ENCODE data around the gene CLCN5.

Gene CLCN5

DNA sequence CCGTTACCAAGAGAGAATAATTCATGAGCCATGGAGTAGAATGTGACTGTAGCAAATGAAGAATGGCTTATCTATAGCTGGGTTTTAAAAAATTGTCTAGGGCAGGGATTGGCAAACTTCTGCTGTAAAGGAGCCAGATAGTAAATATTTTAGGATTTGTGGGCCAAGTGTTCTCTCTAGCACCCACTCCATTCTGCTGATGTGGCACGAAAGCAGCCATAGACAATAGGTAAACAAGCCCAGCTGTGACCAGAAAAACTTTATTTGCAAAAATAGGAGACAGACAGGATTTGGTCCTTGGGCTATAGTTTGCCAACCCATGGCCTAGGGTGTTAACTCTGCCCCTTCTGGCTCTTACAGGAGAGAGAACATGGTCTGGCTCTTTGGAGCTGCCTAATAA lies 151.2 kb downstream of the CLCN5 start:
- in situ Hi-C loops (cut with MboI; ENCODE audit: low sequenced_read_pairs), result no loop called here

DNA sequence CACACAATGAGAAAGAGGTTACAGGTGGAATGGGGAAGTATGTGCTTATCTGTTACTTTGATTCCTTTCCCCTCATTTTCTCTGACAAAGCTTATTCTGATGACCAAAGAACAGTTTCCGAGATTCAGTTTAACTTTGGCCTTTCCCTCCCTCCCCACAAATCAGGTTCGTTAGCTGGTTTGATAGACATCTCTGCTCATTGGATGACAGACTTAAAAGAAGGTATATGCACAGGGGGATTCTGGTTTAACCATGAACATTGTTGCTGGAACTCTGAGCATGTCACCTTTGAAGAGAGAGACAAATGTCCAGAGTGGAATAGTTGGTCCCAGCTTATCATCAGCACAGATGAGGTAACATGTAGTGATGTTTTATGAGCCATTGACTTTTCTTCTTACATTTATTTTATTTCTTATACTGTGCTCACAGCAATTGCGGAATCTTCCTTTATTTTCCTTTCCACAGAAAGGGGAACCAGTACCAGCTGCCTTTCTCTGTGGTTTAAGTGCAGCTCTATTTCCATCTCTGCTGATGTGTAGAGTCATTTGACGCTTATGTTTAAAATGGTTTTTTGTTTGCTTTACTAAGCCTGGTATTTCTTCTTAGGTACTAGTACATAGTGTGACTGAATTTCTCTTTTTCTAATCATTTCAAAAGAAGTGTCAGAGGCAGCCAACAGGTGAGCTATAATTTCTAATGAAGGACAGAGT lies 153.4 kb downstream of the CLCN5 start:
- in situ Hi-C loops (cut with MboI; ENCODE audit: low sequenced_read_pairs), result loop anchor here (25.0 kb wide), 2 partner anchors 163 to 512 kb away; partner anchors contain the start of gene CLCN5

DNA sequence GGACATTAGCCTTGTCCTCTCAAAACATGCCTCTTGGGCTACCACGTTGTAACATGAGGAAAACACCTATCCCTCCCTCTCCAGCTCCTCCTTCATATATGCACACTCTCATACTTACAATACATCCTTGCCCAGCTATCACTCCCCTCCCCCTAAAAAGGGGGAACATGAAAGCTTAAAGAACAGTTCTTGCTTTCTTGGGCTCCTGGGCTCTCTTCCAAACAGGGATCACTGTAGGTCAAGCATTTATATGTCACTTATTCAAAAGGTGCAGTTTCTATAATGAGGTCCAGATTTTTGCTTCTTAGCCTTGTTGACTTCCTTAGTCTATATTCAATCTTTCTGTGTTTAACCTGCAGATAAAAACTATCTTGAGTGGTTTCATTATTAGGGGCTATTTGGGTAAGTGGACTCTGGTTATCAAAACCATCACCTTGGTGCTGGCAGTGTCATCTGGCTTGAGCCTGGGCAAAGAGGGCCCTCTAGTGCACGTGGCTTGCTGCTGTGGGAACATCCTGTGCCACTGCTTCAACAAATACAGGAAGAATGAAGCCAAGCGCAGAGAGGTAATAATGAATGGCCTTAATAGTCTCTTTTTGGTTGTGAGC lies 159.0 kb downstream of the CLCN5 start:
- in situ Hi-C loops (cut with MboI; ENCODE audit: low sequenced_read_pairs), result loop anchor here (25.0 kb wide), 2 partner anchors 169 to 506 kb away; partner anchors contain the start of gene CLCN5

GRCh38 chrX:50082741-50083140 lies 160.3 kb downstream of the CLCN5 start:
- in situ Hi-C loops (cut with MboI; ENCODE audit: low sequenced_read_pairs), result loop anchor here (25.0 kb wide), 2 partner anchors 170 to 505 kb away; partner anchors contain the start of gene CLCN5

GRCh38 chrX:50088645-50089044 lies 166.2 kb downstream of the CLCN5 start:
- in situ Hi-C loops (cut with MboI; ENCODE audit: low sequenced_read_pairs), result loop anchor here (25.0 kb wide), 2 partner anchors 176 to 499 kb away; partner anchors contain the start of gene CLCN5

GRCh38 chrX:50093625-50094024 lies 171.2 kb downstream of the CLCN5 start:
- in situ Hi-C loops (cut with MboI; ENCODE audit: low sequenced_read_pairs), result loop anchor here (25.0 kb wide), 2 partner anchors 181 to 494 kb away; partner anchors contain the start of gene CLCN5

- in situ Hi-C loops (cut with MboI; ENCODE audit: low sequenced_read_pairs), result loop anchor here (25.0 kb wide), 2 partner anchors 185 to 490 kb away; partner anchors contain the start of gene CLCN5
Observed at GRCh38 chrX:50097071-50097470, 174.7 kb downstream of the CLCN5 start.

GRCh38 chrX:50098241-50098640 lies 175.8 kb downstream of the CLCN5 start:
- in situ Hi-C loops (cut with MboI; ENCODE audit: low sequenced_read_pairs), result loop anchor here (25.0 kb wide), 2 partner anchors 186 to 489 kb away; partner anchors contain the start of gene CLCN5

GRCh38 chrX:50098749-50099148 lies 176.4 kb downstream of the CLCN5 start:
- in situ Hi-C loops (cut with MboI; ENCODE audit: low sequenced_read_pairs), result loop anchor here (25.0 kb wide), 2 partner anchors 186 to 489 kb away; partner anchors contain the start of gene CLCN5

GRCh38 chrX:50099331-50099730 lies 176.9 kb downstream of the CLCN5 start:
- in situ Hi-C loops (cut with MboI; ENCODE audit: low sequenced_read_pairs), result loop anchor here (25.0 kb wide), 2 partner anchors 187 to 488 kb away; partner anchors contain the start of gene CLCN5

DNA sequence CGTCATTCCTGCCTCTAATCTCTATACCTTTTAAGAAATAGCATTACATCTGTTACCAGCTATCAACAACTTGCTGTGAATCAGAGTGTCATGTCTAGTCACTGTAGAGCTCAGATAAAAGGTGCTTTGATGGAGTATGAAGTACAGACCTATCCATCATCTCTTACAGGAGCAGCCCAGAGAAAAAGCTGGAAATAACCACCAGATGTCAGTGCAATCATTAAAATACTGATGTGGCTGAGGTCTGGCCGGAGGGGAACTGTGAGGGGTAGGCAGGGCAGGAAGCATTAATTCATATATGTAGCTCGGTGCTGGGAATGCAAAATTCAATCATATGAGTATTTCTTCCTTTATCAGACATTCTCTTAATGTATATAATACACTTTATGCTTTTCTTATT lies 177.8 kb downstream of the CLCN5 start:
- in situ Hi-C loops (cut with MboI; ENCODE audit: low sequenced_read_pairs), result loop anchor here (25.0 kb wide), 1 partner anchor 337 kb away; no protein-coding TSS in a partner anchor

DNA sequence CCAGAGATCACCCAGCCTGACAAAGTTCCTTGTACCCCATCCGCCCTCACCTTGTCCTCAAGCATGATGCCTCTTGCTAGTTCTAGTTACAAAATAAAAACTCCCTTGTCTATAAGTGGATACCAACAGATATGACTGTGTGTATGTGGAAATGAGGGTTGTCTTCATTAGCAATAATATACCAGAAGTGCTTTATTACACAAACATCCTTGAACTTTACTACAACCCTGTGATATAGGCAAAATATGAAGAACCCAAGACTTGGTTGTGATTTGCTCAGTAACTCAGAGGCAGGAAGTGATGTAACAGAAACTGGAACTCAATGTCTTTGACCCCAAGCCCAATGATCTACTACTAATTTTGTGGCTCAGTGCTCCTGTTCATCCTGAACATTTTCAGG lies 180.8 kb downstream of the CLCN5 start:
- in situ Hi-C loops (cut with MboI; ENCODE audit: low sequenced_read_pairs), result loop anchor here (25.0 kb wide), 1 partner anchor 334 kb away; no protein-coding TSS in a partner anchor

- in situ Hi-C loops (cut with MboI; ENCODE audit: low sequenced_read_pairs), result loop anchor here (25.0 kb wide), 1 partner anchor 333 kb away; no protein-coding TSS in a partner anchor
Observed at GRCh38 chrX:50103866-50104566, 181.6 kb downstream of the CLCN5 start.

DNA sequence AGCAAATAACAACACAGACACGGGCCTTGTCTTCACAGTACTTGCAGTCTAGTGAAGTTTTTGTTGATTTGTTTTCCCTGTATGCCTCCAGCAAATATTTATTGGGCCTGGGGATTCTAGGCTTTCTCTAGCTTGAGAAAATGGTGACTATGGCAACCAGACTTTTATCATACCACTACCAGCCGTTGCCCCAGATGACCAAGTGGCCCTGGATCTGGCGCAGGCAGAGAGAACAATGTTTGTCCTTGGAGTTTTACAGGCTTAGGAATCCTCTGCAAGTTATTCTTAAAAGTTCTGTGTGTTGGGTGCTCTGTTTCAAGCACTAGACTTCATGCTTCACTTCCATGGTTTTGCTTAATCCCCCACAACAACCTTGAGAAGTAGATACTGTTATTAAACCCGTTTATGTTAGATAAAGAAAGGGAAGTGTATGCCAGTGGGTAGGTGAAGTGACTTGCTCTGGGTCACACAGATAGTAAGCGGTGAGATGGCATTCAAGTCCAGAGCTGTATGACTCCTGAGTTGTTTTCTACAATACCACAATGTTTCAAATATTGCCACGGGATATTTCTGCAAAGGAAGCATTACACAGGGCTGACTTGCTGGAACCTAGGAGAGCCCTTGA lies 183.8 kb downstream of the CLCN5 start:
- in situ Hi-C loops (cut with MboI; ENCODE audit: low sequenced_read_pairs), result loop anchor here (25.0 kb wide), 1 partner anchor 331 kb away; no protein-coding TSS in a partner anchor

DNA sequence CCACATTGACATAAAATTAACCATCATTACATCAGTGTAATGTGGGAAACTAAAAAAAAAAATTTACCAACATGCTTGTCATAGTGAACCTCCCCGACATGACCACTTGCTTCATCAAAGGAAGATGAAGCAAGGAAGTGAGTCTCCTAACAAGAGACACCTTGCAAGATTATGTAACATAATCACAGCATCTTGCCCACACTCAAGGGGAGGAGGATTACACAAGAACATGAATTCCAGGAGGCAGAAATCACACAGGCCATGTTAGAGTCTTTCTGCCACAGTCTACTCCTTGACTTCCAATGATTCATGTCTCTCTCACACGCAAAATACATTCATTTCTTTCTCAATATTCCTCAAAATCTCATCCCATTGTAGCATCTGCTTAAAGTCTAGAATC lies 185.1 kb downstream of the CLCN5 start:
- in situ Hi-C loops (cut with MboI; ENCODE audit: low sequenced_read_pairs), result loop anchor here (25.0 kb wide), 1 partner anchor 330 kb away; no protein-coding TSS in a partner anchor

DNA sequence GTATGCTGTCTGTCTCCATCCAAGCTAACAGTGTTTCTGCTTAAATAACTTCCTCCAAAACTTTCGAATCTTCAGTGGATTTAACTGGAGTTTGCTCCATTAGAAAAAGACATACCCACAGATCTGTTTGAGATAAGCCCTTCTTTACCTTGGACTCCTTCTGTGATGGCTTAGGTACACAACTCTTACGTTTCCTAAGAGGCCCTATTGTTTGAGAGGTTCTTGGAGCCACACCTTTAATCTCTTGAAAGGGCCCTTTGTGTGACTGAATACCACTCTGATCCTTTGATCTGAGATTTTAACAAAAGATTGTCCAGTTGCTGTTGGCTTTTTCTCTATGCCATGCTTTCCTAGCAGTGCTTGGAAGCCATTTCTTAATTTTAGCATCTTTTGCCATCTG lies 185.9 kb downstream of the CLCN5 start:
- in situ Hi-C loops (cut with MboI; ENCODE audit: low sequenced_read_pairs), result loop anchor here (25.0 kb wide), 1 partner anchor 329 kb away; no protein-coding TSS in a partner anchor

GRCh38 chrX:50111742-50112141 lies 189.3 kb downstream of the CLCN5 start:
- in situ Hi-C loops (cut with MboI; ENCODE audit: low sequenced_read_pairs), result loop anchor here (25.0 kb wide), 1 partner anchor 326 kb away; no protein-coding TSS in a partner anchor

- in situ Hi-C loops (cut with MboI; ENCODE audit: low sequenced_read_pairs), result loop anchor here (25.0 kb wide), 1 partner anchor 323 kb away; no protein-coding TSS in a partner anchor
Observed at GRCh38 chrX:50114113-50114512, 191.7 kb downstream of the CLCN5 start.

DNA sequence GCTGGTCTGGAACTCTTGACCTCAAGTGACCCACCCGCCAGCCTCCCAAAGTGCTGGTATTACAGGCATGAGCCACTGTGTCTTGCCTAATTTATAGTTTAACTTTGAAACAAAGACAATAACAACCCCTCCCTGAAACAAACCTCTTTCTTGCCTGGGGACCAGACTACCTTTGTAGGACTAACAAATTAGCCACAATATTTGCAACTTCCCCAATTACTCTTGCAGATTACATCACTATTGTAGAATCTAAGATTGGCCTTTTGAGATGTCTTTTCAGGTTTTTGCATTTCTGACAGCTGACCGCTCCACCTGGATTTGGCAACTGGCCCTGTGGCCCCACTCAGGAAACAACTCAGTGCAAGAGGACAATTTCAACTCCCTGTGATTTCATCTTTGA lies 193.6 kb downstream of the CLCN5 start:
- in situ Hi-C loops (cut with MboI; ENCODE audit: low sequenced_read_pairs), result loop anchor here (25.0 kb wide), 1 partner anchor 321 kb away; no protein-coding TSS in a partner anchor

DNA sequence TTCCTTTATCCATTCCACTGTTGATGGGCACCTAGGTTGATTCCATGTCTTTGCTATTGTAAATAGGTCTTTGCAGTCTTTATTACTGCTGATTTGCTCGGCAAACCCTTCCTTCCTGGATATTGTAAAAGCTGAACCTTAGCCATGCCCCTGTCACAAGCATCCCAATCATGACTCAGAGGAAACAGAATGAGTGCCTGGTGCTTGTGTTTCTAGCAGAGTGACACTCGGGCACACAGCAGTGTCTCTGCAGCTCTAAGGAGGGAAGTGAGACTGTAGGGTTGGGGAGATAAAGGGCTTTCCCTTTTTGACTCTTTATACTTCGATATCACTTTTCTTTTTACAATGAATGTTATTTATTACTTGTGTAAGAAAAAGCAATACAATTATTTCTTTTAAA lies 195.1 kb downstream of the CLCN5 start:
- in situ Hi-C loops (cut with MboI; ENCODE audit: low sequenced_read_pairs), result loop anchor here (25.0 kb wide), 1 partner anchor 320 kb away; no protein-coding TSS in a partner anchor

Data from HL-60/S4 (cell line).